HS-5 (cell line): ENCODE results near the gene FOXR2.

Experiments used
- DNase-seq: peaks from one replicate; pipeline ENCODE4 v3.0.0-alpha.2; 2012; ENCODE audit warnings: low read depth

FOXR2 gene, protein sequence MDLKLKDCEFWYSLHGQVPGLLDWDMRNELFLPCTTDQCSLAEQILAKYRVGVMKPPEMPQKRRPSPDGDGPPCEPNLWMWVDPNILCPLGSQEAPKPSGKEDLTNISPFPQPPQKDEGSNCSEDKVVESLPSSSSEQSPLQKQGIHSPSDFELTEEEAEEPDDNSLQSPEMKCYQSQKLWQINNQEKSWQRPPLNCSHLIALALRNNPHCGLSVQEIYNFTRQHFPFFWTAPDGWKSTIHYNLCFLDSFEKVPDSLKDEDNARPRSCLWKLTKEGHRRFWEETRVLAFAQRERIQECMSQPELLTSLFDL

DNA sequence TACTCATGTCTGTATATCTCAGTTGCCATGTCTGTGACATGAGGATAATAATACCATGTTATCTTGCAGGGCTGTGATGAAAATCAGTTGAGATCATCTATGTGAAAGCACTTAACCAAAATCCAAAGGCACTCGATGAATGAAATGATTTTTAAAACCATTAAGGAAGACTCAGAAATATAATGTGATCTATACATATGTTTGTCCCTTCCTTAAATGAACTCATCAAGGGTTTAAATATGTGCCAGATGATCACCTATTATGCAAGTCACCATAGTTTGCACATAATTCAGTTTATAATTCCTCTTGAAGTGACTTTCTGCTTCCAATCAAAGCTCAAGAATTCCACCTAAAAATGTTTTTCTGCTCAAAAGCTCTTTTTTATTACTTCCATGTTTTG lies at the start of gene FOXR2:
Gene FOXR2 (plus strand): TSS at position 301 of the 400 bp plus-strand sequence. CDS start 312 bp downstream, outside the sequence.
- DNase-seq, result no peak

DNA sequence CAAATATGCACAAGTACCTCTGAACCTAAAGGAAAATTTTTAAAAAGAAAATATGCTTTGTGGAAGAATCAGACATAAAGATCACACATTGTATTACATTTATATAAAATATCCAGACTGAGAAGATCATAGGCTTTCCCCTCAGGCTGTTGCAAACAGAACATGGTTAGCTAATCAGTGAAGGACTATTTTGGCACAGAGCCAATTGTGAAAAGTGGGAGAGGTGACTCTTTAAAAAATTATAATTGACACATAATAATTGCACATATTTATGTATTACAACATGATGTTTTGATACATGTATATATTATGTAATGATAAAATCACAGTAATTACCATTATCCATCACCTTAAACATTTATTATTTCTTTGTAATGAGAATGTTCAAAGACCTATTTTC lies 44.1 kb upstream of the FOXR2 start:
- no peak for DNase-seq

DNA sequence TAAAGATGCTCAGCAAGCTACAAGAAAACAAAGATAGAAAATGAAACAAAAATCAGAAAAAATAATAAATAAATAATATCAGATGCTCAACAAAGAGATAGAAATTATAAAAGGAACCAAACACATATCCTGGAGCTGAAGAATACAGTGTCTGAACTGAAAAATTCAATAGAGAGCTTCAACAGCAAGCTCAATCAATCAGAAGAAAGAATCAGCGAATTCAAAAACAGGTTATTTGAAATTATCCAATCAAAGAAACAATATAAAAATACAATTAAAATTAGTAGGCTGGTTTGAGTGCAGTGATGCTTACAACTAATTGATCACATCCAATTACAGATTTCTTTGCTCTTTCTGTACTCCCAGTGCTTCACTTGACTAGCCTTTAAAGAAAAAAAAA lies 40.8 kb upstream of the FOXR2 start:
- DNase-seq, result no peak

DNA sequence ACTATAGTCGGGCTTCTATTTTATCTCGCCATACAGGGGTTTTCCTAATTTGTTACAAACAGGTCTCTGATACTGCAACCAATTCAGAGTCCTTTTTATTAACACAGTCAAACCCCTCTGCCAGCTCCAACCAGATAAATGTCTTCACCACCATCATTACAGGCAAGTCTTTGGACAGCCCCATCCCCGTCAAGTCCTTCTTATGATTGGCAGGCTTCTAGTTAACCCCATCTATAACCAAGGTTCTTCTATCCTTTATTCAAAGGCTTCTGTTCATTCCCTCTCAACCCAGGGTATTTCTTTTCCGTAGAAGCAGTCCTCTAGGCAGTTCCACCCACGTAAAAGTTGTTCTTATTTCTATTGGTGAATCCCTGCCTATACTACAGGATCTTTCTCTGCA lies 29.9 kb upstream of the FOXR2 start:
- no peak for DNase-seq

DNA sequence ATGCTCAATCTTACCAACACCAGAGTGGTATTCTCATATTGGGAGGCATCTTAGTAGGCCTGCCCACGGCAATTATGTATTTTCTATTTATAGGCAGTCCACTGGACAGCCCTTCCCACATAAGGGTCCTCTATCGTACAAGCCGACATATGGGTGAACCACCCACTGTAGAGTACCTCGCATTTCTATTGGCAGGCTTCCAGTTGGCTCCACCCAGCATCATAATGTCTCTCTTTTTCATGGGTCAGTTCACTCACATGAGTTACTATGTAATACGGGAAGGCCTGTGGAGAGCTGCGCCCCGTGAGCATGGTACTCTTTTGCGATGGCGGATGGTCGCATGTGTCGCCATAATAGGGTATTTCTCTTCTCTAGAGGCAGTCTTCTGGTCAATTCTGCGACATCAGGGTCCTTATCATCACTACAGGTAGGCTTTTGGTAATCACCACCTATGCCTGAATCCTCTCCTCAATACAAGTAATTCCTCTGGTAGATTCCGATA lies 29.4 kb upstream of the FOXR2 start:
- DNase-seq, result no peak

DNA sequence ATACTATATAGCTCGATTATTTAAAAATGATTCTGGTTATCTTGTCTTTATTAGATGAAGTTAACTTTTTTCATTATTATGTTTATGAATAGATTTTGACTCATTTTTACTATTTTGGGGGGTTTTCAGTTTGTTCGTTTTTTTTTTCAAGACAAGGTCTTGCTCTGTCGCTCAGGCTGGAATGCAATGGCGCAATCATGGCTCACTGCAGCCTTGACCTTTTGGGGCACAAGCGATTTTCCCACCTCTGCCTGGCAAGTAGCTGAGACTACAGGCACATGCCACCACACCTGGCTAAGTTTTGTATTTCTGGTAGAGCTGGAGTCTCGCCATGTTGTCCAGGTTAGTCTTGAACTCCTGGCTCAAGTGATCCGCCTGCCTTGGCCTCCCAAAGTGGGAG lies 24.9 kb upstream of the FOXR2 start:
- no peak for DNase-seq

DNA sequence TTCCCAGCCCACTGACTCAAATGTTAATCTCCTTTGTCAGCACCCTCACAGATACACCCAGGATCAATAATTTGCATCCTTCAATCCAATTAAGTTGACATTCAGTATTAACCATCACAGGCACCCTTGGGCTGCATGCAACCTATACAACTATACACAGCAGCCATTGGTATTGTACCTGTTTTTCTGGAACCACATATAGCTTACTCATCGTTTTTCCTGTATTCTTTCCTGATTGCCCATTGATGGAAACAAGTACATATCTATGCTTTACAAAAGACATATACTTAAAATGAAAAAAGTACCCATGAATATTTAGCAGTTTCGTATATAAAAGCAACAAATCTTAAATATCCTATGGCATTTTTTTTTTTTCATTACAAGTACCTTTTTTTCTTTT lies 3.7 kb upstream of the FOXR2 start:
- DNase-seq, result no peak

DNA sequence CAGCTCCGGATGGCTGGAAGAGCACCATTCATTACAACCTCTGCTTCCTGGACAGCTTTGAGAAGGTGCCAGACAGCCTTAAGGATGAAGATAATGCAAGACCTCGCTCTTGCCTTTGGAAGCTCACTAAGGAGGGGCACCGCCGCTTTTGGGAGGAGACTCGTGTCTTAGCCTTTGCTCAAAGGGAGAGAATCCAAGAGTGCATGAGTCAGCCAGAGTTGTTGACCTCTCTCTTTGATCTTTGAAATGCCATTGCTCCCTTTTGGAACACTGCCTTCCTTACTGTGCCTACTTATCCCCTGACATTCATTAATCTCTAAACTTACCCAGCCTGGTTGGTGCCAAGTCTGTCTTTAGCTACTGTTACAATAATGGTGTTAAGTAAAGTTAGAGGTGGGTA lies 1.2 kb downstream of the FOXR2 start:
- DNase-seq, result no peak

DNA sequence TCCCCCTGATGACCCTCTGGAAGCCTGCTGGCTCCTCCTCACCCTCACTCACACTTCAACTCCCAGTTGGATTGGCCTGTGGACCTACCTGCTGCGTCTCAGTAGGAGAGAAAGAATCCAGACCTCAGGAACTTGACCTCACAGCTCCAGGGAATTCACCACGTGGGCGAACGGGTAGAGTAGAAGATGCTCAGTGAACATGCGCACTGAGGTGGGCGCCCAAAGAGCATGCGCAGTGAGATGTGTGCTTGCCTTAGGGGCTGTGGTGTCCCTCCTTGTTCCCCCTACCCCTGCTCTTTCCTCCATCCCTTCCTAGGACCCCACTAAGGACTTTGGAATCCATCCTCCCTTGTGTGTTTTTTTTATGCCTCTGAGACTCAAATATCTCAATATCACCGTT lies 12.9 kb downstream of the FOXR2 start:
- DNase-seq, result no peak

DNA sequence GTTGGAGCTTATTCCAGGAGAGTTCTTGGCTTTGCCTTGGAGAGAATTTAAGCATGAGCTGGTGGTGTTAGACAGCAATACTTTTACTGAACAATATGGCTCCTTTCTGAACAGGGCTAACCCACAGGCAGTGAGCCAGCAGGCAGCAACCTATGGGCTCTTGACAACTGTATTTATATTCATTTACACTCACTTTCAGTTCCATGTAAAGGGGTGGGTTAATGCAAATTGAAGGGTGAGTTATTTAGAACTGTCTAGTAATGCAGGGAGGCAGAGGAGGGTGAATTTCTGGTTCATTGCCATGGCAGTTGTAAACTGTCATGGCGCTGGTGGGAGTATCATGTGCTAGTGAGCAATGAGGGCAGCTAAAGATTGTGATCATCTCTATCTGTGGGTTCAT lies 15.7 kb downstream of the FOXR2 start:
- DNase-seq, result no peak

DNA sequence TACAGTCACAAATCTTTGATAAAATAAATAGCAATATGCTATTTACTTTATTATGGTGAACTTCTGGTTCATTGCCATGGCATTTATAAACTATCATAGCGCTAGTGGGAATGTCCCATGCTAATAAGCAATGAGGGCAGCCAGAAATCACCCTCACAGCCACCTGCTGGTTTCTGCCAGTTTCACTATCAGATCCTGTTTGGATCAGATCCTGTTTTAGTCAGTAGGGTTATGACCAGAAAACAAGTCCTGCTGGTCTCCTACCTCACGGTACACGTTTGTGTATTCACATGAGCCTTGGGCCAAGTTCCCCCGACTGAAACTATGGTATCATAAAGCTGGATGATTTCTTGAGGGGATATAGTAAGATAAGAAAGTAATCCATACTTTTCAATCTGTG lies 17.7 kb downstream of the FOXR2 start:
- DNase-seq, result no peak

DNA sequence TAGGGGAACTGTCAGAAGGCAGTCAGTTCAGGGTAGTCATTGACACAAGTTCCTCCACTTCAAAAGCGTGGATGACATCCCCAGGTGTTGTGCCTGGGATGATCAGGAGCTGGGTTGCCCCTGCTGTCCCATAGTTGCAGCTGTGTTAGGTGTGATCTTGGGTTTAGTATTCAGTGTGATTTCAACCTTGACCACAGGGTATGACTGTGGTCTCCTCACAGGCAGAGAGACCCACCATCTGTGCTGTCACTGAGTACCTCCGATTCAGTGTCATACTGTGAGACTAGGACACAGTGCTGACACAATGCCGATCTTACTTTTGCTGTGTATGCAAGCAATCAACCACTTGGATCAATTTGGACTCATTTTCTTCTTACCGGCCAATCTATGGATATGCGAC lies 25.2 kb downstream of the FOXR2 start:
- no peak for DNase-seq

DNA sequence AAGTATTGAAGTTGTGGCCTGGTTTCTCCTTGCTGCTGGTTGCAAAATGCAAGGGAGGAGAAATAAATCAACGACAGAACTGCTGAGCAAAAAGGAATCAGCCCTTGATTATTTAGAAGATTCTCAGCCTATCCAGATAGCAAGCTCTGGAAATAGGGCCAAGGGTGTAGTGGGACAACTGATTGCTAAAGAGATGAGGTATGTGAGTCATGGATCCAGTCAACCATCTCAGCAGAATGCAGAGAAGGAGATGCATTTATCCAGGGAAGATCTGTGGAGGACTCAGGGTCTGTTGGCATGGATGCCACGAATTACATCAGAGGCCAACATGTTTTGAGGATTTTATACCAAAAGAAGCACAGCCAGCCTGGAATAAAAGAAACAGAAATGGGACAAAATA lies 36.7 kb downstream of the FOXR2 start:
- DNase-seq, result no peak

DNA sequence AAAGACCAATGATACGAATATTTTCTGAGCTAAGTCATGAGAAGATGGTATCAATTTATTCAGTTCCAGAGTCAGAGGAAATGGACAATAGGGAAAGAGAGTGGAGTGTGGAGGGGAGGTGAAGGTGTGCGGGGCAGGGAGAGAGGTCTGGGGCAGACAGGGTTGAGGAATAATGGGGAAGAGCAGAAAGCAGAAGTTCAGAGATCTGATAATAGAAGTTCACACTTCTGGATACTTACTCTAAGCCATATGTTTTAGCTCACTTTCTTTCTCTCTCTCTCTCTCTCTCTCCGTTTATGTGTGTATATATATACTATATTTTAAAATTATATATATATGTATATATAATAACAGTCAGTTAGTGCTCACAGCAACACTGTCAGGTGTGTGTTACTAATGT lies 40.4 kb downstream of the FOXR2 start:
- DNase-seq, result no peak

DNA sequence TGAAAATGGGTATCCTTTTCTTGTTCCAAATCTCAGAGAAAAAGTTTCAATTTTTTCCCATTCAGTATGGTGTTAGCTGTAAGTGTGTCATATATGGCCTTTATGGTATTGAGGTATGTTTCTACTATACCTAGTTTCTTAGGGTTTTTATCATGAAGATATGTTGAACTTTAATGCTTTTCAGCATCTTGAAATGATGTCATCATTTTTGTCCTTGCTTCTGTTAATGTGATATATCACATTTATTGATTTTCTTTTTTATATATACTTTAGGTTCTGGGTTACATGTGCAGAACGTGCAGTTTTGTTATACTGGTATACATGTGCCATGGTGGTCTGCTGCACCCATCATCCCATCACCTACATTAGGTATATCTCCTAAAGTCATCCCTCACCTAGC lies 44.9 kb downstream of the FOXR2 start:
- DNase-seq, result no peak
